Activated naive CD8-positive, alpha-beta T cell treated with anti-CD3 and anti-CD28 coated beads for 36 hours (primary cell): ENCODE measurements around the gene FAM240A. TPM values are rescaled to one million over a fixed set of nuclear protein-coding genes. Genes with fewer than 3 reads are reported as not detected.
"Not testable (repeated sequence)": the region's sequence is repeated elsewhere in the genome, so short reads cannot be mapped to it uniquely, and the experiment has no call there.

Experiments
- DNase-seq: peaks from one replicate; pipeline ENCODE4 v3.0.0; 2021
- H3K27ac Mint-ChIP-seq: one replicate; pipeline ENCODE4 v1.8.0; 2022; ENCODE audit warnings: mild to moderate bottlenecking, moderate library complexity, mixed read lengths
- H3K27me3 Mint-ChIP-seq: one replicate; pipeline ENCODE4 v1.8.0; 2022; ENCODE audit warnings: mild to moderate bottlenecking, mixed read lengths
- H3K36me3 Mint-ChIP-seq: one replicate; pipeline ENCODE4 v1.8.0; 2021; ENCODE audit warnings: mild to moderate bottlenecking, mixed read lengths
- H3K4me1 Mint-ChIP-seq: one replicate; pipeline ENCODE4 v1.8.0; 2021; ENCODE audit warnings: mixed read lengths
- H3K4me3 Mint-ChIP-seq: one replicate; pipeline ENCODE4 v1.8.0; 2022; ENCODE audit warnings: mild to moderate bottlenecking, moderate library complexity, mixed read lengths
- H3K9me3 Mint-ChIP-seq: one replicate; pipeline ENCODE4 v1.8.0; 2022; ENCODE audit warnings: mixed read lengths
- total RNA-seq, 2 experiments: library from RNA; stranded (reverse); gene quantifications; one replicate each; pipeline ENCODE4 v1.2.3, GENCODE V29; 2021

Gene FAM240A
- total RNA-seq, result not detected

DNA sequence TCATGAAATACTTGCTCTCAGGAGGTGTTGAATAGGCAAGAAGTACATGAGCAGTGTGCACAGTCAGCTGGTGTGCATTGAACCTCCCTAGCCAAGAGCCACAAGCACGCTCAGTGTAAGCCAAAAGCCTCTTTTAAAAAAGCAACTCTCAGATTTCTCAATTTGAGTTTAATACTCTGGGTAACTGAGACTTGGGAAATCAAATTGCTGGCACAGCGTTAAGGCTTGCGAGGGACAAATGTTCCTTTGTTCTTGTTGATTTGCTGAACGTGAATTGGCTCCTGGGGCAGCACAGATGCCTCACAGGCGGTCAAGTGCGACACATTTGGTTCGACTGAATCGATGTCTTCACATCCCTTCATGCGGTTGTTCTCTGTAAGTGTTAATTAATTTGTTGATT, at the start of gene FAM240A:
TSS of gene FAM240A (plus strand) at position 202 of the 400 bp plus-strand sequence. CDS start at position 361, 159 bp downstream.
- H3K27ac Mint-ChIP-seq, result no peak within 1 kb of the TSS
- H3K4me3 Mint-ChIP-seq, result no peak within 1 kb of the TSS
- H3K4me1 Mint-ChIP-seq, result peaks cover 2% of the 10 kb centered on the region
- H3K27me3 Mint-ChIP-seq, result peaks cover 12% of the 10 kb centered on the region
- H3K9me3 Mint-ChIP-seq, result no peaks in the 10 kb centered on the region
- H3K36me3 Mint-ChIP-seq, result no peaks in the 10 kb centered on the region
- DNase-seq, result no peak

DNA sequence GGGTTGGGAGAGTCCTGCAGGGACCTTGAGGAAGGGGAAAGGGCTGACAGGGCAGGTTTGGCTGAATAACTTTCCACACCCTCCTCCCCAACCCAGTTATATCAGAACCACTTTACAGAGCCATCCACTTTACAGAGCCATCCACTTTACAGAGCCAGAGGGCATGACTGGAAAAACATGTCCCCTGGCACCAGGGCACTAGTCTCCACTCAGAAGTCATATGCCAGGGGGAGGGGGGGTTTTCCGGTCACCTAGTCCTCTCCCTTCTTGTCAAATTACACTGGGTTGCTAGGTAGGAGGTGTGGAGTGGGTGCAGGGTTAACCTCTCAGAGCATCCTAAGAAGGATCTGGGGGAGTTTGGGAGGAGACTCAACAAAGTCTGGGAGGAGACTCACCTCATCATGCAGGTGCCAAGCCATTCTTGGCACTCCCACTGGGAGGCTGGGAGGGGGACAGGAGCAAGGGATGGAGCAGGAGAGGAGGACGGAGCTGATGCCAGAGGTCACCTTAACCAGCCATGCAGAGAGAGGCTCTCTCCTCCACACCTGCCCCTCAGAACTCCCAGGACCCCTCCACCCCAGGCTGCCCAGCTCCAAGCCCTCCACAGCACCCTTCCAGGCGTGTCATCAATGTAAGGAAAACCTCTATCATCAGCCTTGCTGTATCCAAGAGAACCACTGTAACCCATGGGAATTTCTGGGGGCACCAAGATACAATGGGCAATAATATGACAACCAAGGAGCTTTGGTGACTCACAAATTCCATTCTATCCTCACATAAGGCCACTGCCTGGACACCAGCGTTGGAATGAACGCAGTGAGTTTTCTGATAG, 47.9 kb upstream of the FAM240A start:
- H3K27ac Mint-ChIP-seq, result no peak overlapping the region
- DNase-seq, result no peak
- H3K4me1 Mint-ChIP-seq, result peaks cover 10% of the 10 kb centered on the region
- no peak overlapping the region for H3K4me3 Mint-ChIP-seq
- no peaks in the 10 kb centered on the region for H3K36me3 Mint-ChIP-seq
- peaks cover 39% of the 10 kb centered on the region for H3K27me3 Mint-ChIP-seq
- H3K9me3 Mint-ChIP-seq, result no peaks in the 10 kb centered on the region

DNA sequence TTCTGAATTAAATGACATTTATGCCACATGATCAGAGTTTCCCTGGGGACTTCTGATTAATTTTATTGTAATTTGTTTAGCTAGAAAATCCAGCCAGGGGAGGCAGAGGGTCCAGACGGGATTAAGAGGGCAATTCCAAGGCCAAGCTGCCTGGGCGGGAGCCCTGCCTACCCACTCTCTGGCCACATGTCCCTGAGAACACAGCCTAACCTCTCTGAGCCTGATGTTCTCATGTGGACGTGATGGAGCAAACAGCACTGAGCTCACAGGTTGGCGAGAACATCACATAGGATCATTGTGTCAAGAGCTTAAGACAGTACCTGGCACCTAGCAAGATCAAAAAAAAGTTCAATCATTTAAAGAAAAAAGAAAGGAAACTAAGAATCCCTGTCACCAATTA, 47.2 kb upstream of the FAM240A start:
- H3K9me3 Mint-ChIP-seq, result no peaks in the 10 kb centered on the region
- H3K4me3 Mint-ChIP-seq, result peak overlapping the region; percentile 49
- H3K4me1 Mint-ChIP-seq, result peaks cover 10% of the 10 kb centered on the region
- H3K36me3 Mint-ChIP-seq, result no peaks in the 10 kb centered on the region
- peaks cover 39% of the 10 kb centered on the region for H3K27me3 Mint-ChIP-seq
- no peak for DNase-seq
- no peak overlapping the region for H3K27ac Mint-ChIP-seq

DNA sequence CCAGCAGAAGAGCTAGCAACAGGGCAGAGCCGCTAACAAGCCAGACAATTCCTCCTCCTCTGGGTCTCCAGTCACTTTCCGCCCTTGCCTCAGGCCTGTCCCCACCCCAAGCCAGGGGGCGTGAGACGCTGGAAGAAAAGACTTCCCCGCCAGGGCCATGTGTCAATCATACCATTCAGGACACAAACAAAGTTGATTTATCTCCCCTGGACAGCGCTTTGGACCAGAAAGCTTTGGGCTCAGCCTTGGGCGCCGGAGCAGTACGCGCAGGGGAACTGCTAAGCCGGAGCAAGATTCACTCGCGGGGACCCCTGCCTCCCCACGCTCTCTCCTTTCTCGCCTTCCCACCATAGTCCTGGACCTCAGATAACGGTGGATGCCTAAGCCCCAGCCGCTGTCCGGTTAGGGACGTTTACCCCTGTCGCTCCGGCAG, 46.7 kb upstream of the FAM240A start:
- Mint-ChIP-seq H3K36me3 (no peaks in the 10 kb centered on the region), H3K27me3 (peaks cover 39% of the 10 kb centered on the region), H3K4me1 (peaks cover 10% of the 10 kb centered on the region), H3K9me3 (no peaks in the 10 kb centered on the region), H3K4me3 (peak overlapping the region; percentile 49), H3K27ac (no peak overlapping the region)
- no peak for DNase-seq

DNA sequence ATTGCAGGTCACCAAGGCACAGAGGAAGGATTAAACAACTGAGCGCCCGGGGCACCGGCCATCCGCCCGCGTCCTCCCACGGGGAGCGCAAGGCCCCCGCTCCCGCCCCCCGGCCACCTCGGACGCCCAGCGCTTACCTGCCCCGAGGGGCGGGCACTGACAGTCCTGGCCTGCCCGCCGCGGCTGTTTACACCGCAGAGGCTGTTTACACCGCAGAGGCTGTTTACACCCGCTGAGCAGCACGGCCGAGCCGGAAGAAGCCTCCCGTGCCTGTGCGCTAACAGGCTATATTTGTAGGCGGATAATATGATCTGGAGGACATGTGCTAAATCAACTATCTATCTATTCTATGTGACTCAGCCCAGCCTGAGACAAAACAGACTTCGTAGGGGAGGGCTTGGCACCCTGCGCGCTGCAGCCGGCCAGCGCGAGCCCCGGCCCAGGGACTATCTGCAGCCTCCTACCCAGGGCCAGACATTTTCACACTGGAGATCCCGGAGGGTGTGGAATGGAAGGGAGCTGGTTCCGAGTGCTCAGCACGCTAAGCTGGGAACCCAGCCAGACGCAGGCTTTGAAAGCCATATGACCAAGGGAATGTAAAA, 46.2 kb upstream of the FAM240A start, which contains the start of gene LRRC2:
TSS of gene LRRC2 (minus strand) at position 263 of the 602 bp plus-strand sequence. CDS start 14,711 bp downstream, outside the sequence.
- Mint-ChIP-seq H3K4me1 (peaks cover 10% of the 10 kb centered on the region), H3K9me3 (no peaks in the 10 kb centered on the region), H3K4me3 (peak within 1 kb of the TSS; percentile 57), H3K36me3 (no peaks in the 10 kb centered on the region), H3K27ac (no peak within 1 kb of the TSS), H3K27me3 (peaks cover 39% of the 10 kb centered on the region)
- DNase-seq, result peak; percentile 16

DNA sequence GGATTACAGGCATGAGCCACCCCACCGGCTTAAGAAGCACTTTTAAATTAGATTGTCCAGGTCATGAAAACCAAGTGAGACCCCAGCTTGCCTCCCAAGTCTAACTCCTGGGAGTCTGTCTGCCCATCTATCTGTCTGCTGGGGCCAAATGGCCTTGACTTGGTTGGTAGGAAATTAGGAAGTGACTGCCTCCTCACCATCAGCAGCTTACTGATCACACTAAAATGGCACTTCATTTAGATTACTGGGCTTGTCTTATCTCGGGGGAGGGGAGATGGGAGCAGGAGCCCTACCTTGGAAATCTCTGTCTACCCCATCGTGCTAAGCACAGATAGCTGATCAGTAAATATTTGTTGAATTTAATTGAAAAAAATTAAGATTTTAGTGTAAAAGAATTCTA, 40.6 kb upstream of the FAM240A start:
- Mint-ChIP-seq H3K4me1 (no peaks in the 10 kb centered on the region), H3K4me3 (no peak overlapping the region), H3K27me3 (peaks cover 19% of the 10 kb centered on the region)

DNA sequence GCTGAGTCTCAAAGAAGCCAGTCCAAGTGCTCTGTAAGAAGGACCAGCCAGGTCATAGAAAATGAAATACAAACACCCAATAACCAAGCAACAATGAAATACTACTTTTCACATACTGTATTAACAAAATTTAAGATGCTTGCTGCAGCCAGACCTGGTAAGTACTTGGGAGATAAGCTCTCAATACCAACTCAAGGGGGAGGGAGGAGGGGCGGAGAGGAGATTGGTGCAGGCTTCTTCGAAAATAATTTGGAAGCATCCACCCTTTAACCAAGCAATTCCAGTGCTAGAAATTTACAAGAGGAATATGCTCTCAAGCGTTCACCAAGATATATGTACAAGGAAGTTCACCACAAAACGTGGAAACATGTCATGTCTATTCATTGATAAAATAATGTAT, 38.6 kb upstream of the FAM240A start:
- H3K27me3 Mint-ChIP-seq, result peaks cover 13% of the 10 kb centered on the region
- H3K4me1 Mint-ChIP-seq, result no peaks in the 10 kb centered on the region
- no peaks in the 10 kb centered on the region for H3K9me3 Mint-ChIP-seq
- H3K27ac Mint-ChIP-seq, result no peak overlapping the region
- H3K4me3 Mint-ChIP-seq, result no peak overlapping the region
- no peak for DNase-seq
- H3K36me3 Mint-ChIP-seq, result no peaks in the 10 kb centered on the region

More for the DNA sequence above, 40.6 kb upstream of the FAM240A start:
- DNase-seq, result no peak
- Mint-ChIP-seq H3K36me3 (no peaks in the 10 kb centered on the region), H3K9me3 (no peaks in the 10 kb centered on the region), H3K27ac (no peak overlapping the region)

DNA sequence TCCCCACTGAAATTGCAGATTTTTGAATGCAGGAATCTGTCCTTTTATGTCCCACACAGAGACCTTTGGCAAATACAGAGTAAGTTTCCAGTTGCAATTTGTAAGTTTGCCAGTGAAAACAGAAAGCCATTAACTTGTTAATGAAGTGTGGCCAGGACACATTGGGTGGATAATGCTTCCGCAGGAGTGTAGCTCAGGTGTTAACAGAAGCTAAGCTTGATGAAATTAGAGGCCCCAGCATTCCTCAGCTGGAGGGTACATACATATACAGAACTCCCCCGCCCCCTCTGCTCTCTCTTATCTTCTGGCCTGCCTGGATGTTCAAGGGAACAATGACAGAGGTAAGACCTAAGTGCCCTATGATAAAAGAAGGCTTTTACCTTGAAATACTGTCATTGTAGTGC, 38.1 kb upstream of the FAM240A start:
- DNase-seq, result no peak
- Mint-ChIP-seq H3K27me3 (peaks cover 13% of the 10 kb centered on the region), H3K9me3 (no peaks in the 10 kb centered on the region), H3K4me3 (no peak overlapping the region), H3K4me1 (peaks cover 5% of the 10 kb centered on the region), H3K27ac (no peak overlapping the region), H3K36me3 (no peaks in the 10 kb centered on the region)

DNA sequence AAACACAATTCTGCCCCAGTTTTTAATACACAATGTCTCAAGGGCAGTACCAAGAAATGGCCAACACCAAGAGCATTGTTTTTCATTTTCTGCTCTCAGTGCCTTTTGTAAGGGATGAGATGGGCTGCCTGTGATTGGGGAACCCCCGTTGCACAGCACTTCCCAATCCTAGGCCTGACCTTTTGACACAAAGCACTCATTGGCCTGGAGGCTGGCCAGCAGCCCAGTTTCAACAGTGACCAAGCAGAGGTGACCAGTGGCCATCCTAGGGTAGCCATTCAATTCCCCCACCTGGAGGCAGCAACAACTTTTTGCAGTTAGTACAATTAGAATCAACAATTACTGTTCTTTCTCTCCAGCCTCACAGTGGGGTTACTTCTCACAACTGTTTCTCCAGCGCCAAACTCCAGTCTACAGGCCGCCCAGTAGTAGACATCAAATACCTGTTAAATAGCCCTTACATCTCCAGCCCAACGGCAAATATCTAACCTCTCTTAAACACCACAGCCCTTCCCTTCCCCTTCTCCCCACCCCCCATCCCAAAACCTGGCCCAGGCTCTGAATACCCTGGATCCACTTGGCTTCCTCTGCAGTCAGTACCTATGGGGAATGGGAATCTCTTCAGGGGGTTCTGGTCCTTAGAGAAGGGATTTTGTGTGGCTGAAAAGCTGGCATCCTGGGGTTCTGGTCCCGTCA, 37.3 kb upstream of the FAM240A start:
- Mint-ChIP-seq H3K36me3 (no peaks in the 10 kb centered on the region), H3K27me3 (peaks cover 13% of the 10 kb centered on the region), H3K4me3 (no peak overlapping the region), H3K27ac (no peak overlapping the region), H3K9me3 (no peaks in the 10 kb centered on the region), H3K4me1 (peaks cover 7% of the 10 kb centered on the region)
- no peak for DNase-seq

DNA sequence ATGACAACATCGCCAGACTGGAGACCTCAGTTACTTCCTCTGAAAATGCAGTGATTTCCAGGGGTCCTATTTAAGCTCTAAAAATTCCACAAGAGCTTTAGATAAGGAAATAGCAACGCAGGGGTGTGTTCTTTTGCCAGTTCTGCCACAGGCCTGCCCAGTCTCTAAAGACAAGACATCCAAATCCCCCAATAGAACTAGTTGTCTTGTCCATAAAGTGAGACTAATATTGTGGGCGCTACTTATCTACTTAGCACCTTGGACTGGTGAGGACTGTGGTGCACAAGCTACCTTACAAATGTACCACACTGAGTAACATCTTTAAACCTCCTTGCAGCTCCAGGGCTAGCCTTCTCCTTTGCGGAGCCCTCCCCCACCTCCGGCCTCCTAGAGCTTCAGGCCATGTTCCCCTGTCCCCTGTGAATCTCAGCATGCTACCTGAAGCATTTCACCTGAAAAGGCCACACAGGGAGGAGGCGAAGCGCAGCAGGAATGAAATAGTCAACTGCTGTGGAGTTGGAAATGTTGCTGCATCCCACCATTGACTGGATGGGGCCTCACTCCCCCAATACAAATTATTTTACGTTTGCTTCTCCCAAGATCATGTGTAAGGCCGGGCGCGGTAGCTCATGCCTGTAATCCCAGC, 36.6 kb upstream of the FAM240A start:
- no peak overlapping the region for H3K27ac Mint-ChIP-seq
- no peak overlapping the region for H3K4me3 Mint-ChIP-seq
- no peaks in the 10 kb centered on the region for H3K9me3 Mint-ChIP-seq
- peaks cover 13% of the 10 kb centered on the region for H3K27me3 Mint-ChIP-seq
- peaks cover 7% of the 10 kb centered on the region for H3K4me1 Mint-ChIP-seq
- DNase-seq, result no peak
- no peaks in the 10 kb centered on the region for H3K36me3 Mint-ChIP-seq

DNA sequence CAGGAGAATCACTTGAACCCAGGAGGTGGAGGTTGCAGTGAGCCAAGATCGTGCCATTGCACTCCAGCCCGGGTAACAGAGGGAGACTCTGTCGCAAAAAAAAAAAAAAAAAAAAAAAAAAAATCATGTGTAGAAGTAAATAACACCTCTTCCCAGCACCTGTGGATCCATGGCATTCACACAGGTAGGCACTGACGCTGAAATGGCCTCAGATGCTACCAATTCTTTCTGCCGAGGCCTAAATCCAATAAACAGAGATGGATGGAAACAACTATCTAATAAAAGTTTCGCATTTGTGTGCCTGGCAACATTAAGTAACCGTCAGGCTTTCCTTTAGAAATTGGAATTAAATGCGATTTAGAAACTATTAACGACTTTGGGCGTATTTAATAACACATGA, 35.9 kb upstream of the FAM240A start:
- DNase-seq, result no peak
- Mint-ChIP-seq H3K36me3 (no peaks in the 10 kb centered on the region), H3K9me3 (no peaks in the 10 kb centered on the region)

DNA sequence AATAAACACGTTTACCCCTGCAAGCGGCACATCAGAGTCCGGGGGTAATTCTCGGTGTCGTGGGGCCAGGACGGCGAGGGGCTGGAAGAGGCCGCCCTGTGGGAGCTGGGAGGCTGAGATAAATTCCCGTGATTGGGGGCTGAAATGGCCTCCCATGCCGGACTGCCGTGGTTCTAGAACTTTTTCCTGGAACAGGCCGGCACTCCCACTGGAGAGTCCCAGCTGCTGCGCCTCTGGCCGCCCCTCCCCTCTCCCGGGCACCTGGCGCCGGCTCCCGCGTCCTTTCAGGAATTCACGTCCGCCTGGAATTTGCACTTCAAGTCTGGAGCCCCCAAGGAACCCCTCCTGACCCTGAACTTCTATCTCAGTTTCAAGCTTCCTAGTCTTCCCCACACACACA, 35.4 kb upstream of the FAM240A start:
- Mint-ChIP-seq H3K36me3 (no peaks in the 10 kb centered on the region), H3K4me3 (no peak overlapping the region), H3K27ac (no peak overlapping the region), H3K4me1 (peaks cover 7% of the 10 kb centered on the region), H3K27me3 (peaks cover 13% of the 10 kb centered on the region), H3K9me3 (no peaks in the 10 kb centered on the region)
- no peak for DNase-seq

More for the DNA sequence above, 35.9 kb upstream of the FAM240A start:
- no peak overlapping the region for H3K4me3 Mint-ChIP-seq
- peaks cover 13% of the 10 kb centered on the region for H3K27me3 Mint-ChIP-seq
- no peak overlapping the region for H3K27ac Mint-ChIP-seq
- H3K4me1 Mint-ChIP-seq, result peaks cover 7% of the 10 kb centered on the region

DNA sequence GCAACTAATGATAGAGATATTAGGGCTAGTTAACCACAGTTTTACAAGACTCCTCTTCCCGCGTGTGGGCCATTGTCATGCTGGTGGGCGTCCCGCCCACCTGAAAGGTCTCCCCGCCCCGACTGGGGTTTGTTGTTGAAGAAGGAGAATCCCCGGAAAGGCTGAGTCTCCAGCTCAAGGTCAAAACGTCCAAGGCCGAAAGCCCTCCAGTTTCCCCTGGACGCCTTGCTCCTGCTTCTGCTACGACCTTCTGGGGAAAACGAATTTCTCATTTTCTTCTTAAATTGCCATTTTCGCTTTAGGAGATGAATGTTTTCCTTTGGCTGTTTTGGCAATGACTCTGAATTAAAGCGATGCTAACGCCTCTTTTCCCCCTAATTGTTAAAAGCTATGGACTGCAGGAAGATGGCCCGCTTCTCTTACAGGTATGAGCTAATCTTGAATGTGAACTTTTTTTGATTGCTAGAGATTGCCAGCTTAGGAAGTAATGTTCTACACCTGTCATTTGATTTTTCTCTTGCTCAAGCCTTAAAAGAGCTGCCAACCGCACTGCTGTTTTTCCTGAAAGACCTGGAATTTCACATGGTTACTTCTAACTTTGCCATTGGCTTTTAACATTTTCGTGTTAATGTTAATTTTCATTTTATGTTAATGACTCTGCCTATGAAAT, 34.6 kb upstream of the FAM240A start:
- not testable (repeated sequence) for H3K27ac Mint-ChIP-seq, H3K36me3 Mint-ChIP-seq, H3K9me3 Mint-ChIP-seq, DNase-seq, H3K4me1 Mint-ChIP-seq, H3K4me3 Mint-ChIP-seq
- peaks cover 13% of the 10 kb centered on the region for H3K27me3 Mint-ChIP-seq

DNA sequence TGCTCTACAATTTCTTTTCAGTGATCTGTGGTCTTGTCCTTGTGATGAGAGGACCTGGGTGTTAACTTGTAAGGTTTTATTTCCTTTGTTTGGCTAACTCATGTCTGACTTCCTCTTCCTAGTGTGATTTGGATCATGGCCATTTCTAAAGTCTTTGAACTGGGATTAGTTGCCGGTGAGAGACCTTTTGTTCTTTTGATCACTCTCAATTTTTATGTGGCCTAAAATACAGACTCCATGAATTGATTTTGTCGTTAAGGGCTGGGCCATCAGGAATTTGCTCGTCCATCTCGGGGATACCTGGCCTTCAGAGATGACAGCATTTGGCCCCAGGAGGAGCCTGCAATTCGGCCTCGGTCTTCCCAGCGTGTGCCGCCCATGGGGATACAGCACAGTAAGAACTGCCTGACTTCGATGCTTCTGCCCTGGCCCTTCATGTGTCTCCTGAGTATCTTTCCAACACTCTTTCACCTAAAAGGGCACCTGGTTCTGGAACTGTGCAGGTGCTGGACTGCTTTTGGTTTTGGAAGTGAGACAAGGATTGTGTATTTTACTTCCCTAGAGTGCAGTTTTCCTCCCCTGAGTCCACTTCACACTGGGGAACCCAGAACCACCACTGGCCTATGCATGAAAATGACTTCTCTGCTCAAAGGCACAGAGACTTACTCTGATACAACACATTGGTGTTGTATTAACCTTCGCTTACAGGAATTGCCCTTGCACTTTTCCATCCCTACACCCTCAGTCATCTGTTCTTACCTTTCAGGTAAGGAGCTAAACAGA, 33.2 kb upstream of the FAM240A start:
- no peak overlapping the region for H3K4me3 Mint-ChIP-seq
- peaks cover 9% of the 10 kb centered on the region for H3K27me3 Mint-ChIP-seq
- no peaks in the 10 kb centered on the region for H3K36me3 Mint-ChIP-seq
- H3K27ac Mint-ChIP-seq, result no peak overlapping the region
- H3K9me3 Mint-ChIP-seq, result no peaks in the 10 kb centered on the region
- H3K4me1 Mint-ChIP-seq, result peaks cover 7% of the 10 kb centered on the region
- no peak for DNase-seq
